ENCODE results near the gene TREM2.

DNA sequence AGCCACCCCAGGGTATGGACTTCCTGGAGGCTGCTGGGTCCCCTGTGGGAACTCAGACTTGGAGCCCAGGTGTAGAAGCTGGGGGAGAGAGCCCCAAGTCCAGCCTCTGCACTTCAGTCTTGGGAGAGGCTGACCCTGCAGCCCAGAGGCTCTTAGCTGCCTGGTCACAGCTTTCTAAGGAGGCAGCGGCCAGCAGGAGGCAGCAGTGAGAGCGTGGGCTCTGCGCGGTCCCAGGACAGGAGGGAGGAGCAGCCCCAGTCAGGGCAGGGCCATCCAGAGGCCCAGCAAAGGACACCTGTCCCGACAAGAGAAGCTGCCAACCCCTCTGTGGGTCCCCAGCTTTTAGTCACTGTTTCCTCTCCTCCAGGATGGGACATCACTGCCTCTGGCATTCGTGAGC is 28.7 kb upstream of the TREM2 start:
- no peak for TF ChIP-seq EZH2phosphoT487 (IDR thresholded peaks at IDR 0.05; ENCODE audit: low read length)
- TF ChIP-seq, protein P1, sequence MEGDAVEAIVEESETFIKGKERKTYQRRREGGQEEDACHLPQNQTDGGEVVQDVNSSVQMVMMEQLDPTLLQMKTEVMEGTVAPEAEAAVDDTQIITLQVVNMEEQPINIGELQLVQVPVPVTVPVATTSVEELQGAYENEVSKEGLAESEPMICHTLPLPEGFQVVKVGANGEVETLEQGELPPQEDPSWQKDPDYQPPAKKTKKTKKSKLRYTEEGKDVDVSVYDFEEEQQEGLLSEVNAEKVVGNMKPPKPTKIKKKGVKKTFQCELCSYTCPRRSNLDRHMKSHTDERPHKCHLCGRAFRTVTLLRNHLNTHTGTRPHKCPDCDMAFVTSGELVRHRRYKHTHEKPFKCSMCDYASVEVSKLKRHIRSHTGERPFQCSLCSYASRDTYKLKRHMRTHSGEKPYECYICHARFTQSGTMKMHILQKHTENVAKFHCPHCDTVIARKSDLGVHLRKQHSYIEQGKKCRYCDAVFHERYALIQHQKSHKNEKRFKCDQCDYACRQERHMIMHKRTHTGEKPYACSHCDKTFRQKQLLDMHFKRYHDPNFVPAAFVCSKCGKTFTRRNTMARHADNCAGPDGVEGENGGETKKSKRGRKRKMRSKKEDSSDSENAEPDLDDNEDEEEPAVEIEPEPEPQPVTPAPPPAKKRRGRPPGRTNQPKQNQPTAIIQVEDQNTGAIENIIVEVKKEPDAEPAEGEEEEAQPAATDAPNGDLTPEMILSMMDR (IDR thresholded peaks at IDR 0.05; ENCODE audit: low read length), result peak; percentile 53

Data from MM.1S (cell line).